HCT116 (cell line): ENCODE measurements around the gene COL18A1. TPM values are rescaled to one million over a fixed set of nuclear protein-coding genes. Genes with fewer than 3 reads are reported as not detected.

Experiments
- ATAC-seq: fragments of 200-7000 bp; cut with Tn5 transposase; 2 replicates; pipeline ENCODE4 v1.9.1; 2020; ENCODE audit warnings: mild to moderate bottlenecking, moderate library complexity
- BruUV-seq: library from RNA; stranded (reverse); fragments of 400-500 nt; replicated peaks from 2 replicates; lab custom pipeline; 2021; lab: Mats Ljungman, UMichigan
- CTCF ChIA-PET: fragments of 300-600 bp; sonication (Branson Sonifier 250); formaldehyde crosslinking; loops from one replicate; lab custom pipeline; 2021; ENCODE audit warnings: antibody characterized with exemption; lab: Charles Lee
- POLR2A ChIA-PET: fragments of 300-600, 350-600 bp; sonication (Branson Sonifier 250); formaldehyde crosslinking; loops from one replicate; lab custom pipeline; 2021; ENCODE audit warnings: antibody characterized with exemption; lab: Charles Lee
- RAD21 ChIA-PET, 2 experiments: fragments of 300-600 bp; sonication (Branson Sonifier 250); formaldehyde crosslinking; loops; one replicate each; lab custom pipeline; 2023; ENCODE audit warnings: low total read pairs in 2 of 2; ENCODE audit not compliant: uncharacterized antibody in 2 of 2, unreplicated experiment in 2 of 2, low non-redundant PET in 1 of 2; lab: Charles Lee
- DNase-seq: peaks from one replicate; pipeline ENCODE4 v3.0.0-alpha.2; 2010; ENCODE audit warnings: low read depth, low spot score
- H2AFZ ChIP-seq: fragments of 200-600 bp; shearing (Covaris generic), sonication (generic); 2 replicates; pipeline ENCODE4 v1.6.1; 2017; ENCODE audit warnings: low read depth, mixed run types, mixed read lengths, antibody characterized with exemption, low read length; ENCODE audit not compliant: poor library complexity, severe bottlenecking
- H3K27ac ChIP-seq: 2 replicates; pipeline ENCODE4 v1.5.1; 2012; ENCODE audit warnings: low read depth, low read length
- H3K27me3 ChIP-seq: fragments of 200-600 bp; sonication (generic); 2 replicates; pipeline ENCODE4 v1.6.1; 2016; ENCODE audit warnings: mixed run types, low read length, mixed read lengths; ENCODE audit not compliant: insufficient read depth
- H3K36me3 ChIP-seq, 2 experiments: fragments of 200-500 bp in 1 of 2; fragments of 200-600 bp in 1 of 2; sonication (Bioruptor generic) in 1 of 2; sonication (generic) in 1 of 2; 2 replicates each; pipeline versions ENCODE4 v1.5.1 to v1.6.1; 2014 to 2016; ENCODE audit warnings: low read length in 2 of 2, inconsistent platforms in 1 of 2, mixed read lengths in 1 of 2, mixed run types in 1 of 2; ENCODE audit not compliant: insufficient read depth in 2 of 2, control insufficient read depth in 1 of 2
- H3K4me1 ChIP-seq, 2 experiments: fragments of 200-600 bp in 1 of 2; sonication (generic) in 1 of 2; 2 replicates each; pipeline versions ENCODE4 v1.5.1 to v1.6.1; 2012 to 2017; ENCODE audit warnings: low read length in 2 of 2, inconsistent platforms in 1 of 2, mild to moderate bottlenecking in 1 of 2, mixed read lengths in 1 of 2, mixed run types in 1 of 2, moderate library complexity in 1 of 2; ENCODE audit not compliant: insufficient read depth in 2 of 2, control insufficient read depth in 1 of 2
- H3K4me2 ChIP-seq: fragments of 200-600 bp; sonication (generic); 2 replicates; pipeline ENCODE4 v1.6.1; 2017; ENCODE audit warnings: mixed run types, low read length, mixed read lengths
- H3K4me3 ChIP-seq, 2 experiments: fragments of 200-600 bp in 1 of 2; sonication (generic) in 1 of 2; replicated peaks in 1 of 2; 2 replicates each; pipeline ENCODE4 v1.5.1; 2011 to 2016; ENCODE audit warnings: low read length in 2 of 2, control low read depth in 1 of 2, low read depth in 1 of 2, mild to moderate bottlenecking in 1 of 2, mixed read lengths in 1 of 2, mixed run types in 1 of 2
- H3K79me2 ChIP-seq: fragments of 200-600 bp; sonication (generic); 2 replicates; pipeline ENCODE4 v1.6.1; 2017; ENCODE audit warnings: mild to moderate bottlenecking, mixed run types, low read length, moderate library complexity, mixed read lengths; ENCODE audit not compliant: insufficient read depth
- H3K9ac ChIP-seq: fragments of 200-600 bp; sonication (generic); 2 replicates; pipeline ENCODE4 v1.6.1; 2016; ENCODE audit warnings: low read length, mixed read lengths
- H3K9me2 ChIP-seq: fragments of 200-600 bp; sonication (generic), shearing (Covaris generic); 2 replicates; pipeline ENCODE4 v1.6.1; 2017; ENCODE audit warnings: mixed run types, mild to moderate bottlenecking, moderate library complexity; ENCODE audit not compliant: insufficient read depth
- H3K9me3 ChIP-seq, 2 experiments: fragments of 200-500 bp in 1 of 2; fragments of 200-600 bp in 1 of 2; sonication (Bioruptor generic) in 1 of 2; sonication (generic) in 1 of 2; 2 replicates each; pipeline ENCODE4 v1.6.1; 2014 to 2017; ENCODE audit warnings: low read length in 2 of 2, mixed read lengths in 2 of 2, inconsistent platforms in 1 of 2, low read depth in 1 of 2, mild to moderate bottlenecking in 1 of 2, mixed run types in 1 of 2, moderate library complexity in 1 of 2; ENCODE audit not compliant: control insufficient read depth in 1 of 2, insufficient read depth in 1 of 2
- H4K20me1 ChIP-seq: fragments of 200-600 bp; sonication (generic), shearing (Covaris generic); 2 replicates; pipeline ENCODE4 v1.6.1; 2017; ENCODE audit warnings: mixed run types, mild to moderate bottlenecking, moderate library complexity; ENCODE audit not compliant: insufficient read depth
- CBX3 ChIP-seq: IDR thresholded peaks from 2 replicates; pipeline ENCODE4 v1.6.1; 2012; ENCODE audit warnings: low read depth
- CEBPB ChIP-seq: IDR thresholded peaks from 2 replicates; pipeline ENCODE4 v1.6.1; 2012; ENCODE audit warnings: low read depth
- ELF1 ChIP-seq: IDR thresholded peaks from 2 replicates; pipeline ENCODE4 v1.6.1; 2012; ENCODE audit warnings: low read depth, borderline replicate concordance
- EZH2 ChIP-seq: fragments of 200-600 bp; sonication (generic); IDR thresholded peaks from 2 replicates; pipeline ENCODE4 v1.6.1; 2017; ENCODE audit warnings: antibody characterized with exemption, mixed run types
- EZH2phosphoT487 ChIP-seq: fragments of 200-600 bp; IDR thresholded peaks from 2 replicates; pipeline ENCODE4 v1.6.1; 2018; ENCODE audit warnings: antibody characterized with exemption, borderline replicate concordance
- FOSL1 ChIP-seq: IDR thresholded peaks from 2 replicates; pipeline ENCODE4 v1.6.1; 2012; ENCODE audit warnings: low read depth
- JUND ChIP-seq: IDR thresholded peaks from 2 replicates; pipeline ENCODE4 v1.6.1; 2012
- MAX ChIP-seq: IDR thresholded peaks from 2 replicates; pipeline ENCODE4 v1.6.1; 2012
- POLR2A ChIP-seq: IDR thresholded peaks from 2 replicates; pipeline ENCODE4 v1.7.0; 2011; ENCODE audit warnings: borderline replicate concordance; ENCODE audit not compliant: insufficient read depth, insufficient read length; ENCODE audit errors: extremely low read depth
- POLR2AphosphoS5 ChIP-seq: IDR thresholded peaks from 2 replicates; pipeline ENCODE4 v1.6.1; 2011; ENCODE audit warnings: mild to moderate bottlenecking, low read depth, low read length, moderate library complexity
- RAD21 ChIP-seq: IDR thresholded peaks from 2 replicates; pipeline ENCODE4 v1.6.1; 2012; ENCODE audit warnings: low read depth, mild to moderate bottlenecking
- SRF ChIP-seq: IDR thresholded peaks from 2 replicates; pipeline ENCODE4 v1.6.1; 2012; ENCODE audit warnings: low read depth
- TCF7L2 ChIP-seq: IDR thresholded peaks from 2 replicates; pipeline ENCODE4 v1.7.0; 2011; ENCODE audit warnings: borderline replicate concordance, inconsistent platforms; ENCODE audit not compliant: insufficient read depth, insufficient read length; ENCODE audit errors: extremely low read depth
- YY1 ChIP-seq: IDR thresholded peaks from 2 replicates; pipeline ENCODE4 v1.6.1; 2011; ENCODE audit warnings: low read length, low read depth, moderate library complexity, mild to moderate bottlenecking; ENCODE audit not compliant: insufficient replicate concordance; ENCODE audit errors: extremely low read depth
- ZFX ChIP-seq: fragments of 450-650 bp; IDR thresholded peaks from 2 replicates; pipeline ENCODE4 v1.6.1; 2017
- ZNF274 ChIP-seq: fragments of 200-500 bp; sonication (Bioruptor generic); IDR thresholded peaks from 2 replicates; pipeline ENCODE4 v1.6.1; 2014; ENCODE audit warnings: mild to moderate bottlenecking, low read depth, low read length, inconsistent platforms
- intact Hi-C: fragments of 100-400 bp; cut with micrococcal nuclease; formaldehyde crosslinking; loops from 2 replicates; pipeline ENCODE4 v1.10.0; 2022
- total RNA-seq: library from RNA; stranded (reverse); gene quantifications from one replicate; pipeline ENCODE4 v1.2.1, GENCODE V29; 2021; ENCODE audit not compliant: unreplicated experiment
- TF ChIP-seq, protein P1 (sequence below), 3 experiments: fragments of 200-600 bp in 1 of 3; sonication (generic) in 1 of 3; IDR thresholded peaks in 2 of 3; conservative IDR thresholded peaks in 1 of 3; 2 replicates each; pipeline ENCODE4 v1.5.1; 2012 to 2017; ENCODE audit warnings: low read depth in 2 of 3, low read length in 2 of 3, antibody characterized with exemption in 1 of 3, borderline replicate concordance in 1 of 3, control low read depth in 1 of 3, mild to moderate bottlenecking in 1 of 3, mixed read lengths in 1 of 3, mixed run types in 1 of 3, moderate library complexity in 1 of 3; ENCODE audit not compliant: insufficient read depth in 1 of 3

The COL18A1 gene
- total RNA-seq, 1 experiment from 2014 or later: 59.5 TPM

DNA sequence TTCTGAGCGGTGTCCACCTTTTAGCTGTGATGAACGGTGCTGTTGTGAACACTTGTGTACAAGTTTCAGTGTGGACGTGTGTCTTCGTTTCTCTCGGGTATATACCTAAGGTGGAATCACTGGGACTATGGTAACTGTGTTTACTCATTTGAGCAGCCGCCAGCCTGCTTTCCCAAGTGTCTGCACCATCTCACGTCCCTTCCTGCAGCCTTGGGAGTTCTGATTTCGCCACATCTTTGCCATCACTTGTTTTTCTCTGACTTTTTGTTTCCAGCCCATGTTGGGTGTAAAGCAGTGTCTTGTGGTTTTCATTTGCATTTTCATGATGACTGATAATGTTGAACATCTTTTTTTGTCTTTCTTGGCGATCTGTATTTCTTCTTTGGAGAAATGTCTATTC, 40.4 kb downstream of the COL18A1 start:
- CTCF ChIA-PET: no interaction called here
- no peak for DNase-seq
- TF ChIP-seq POLR2A (no peak), ELF1 (no peak), EZH2phosphoT487 (no peak), JUND (no peak), POLR2AphosphoS5 (no peak), SRF (no peak), ZFX (no peak), YY1 (no peak), FOSL1 (no peak), RAD21 (no peak), EZH2 (no peak), CEBPB (no peak), ZNF274 (no peak), MAX (no peak), CBX3 (no peak), TCF7L2 (no peak)
- TF ChIP-seq, protein P1, sequence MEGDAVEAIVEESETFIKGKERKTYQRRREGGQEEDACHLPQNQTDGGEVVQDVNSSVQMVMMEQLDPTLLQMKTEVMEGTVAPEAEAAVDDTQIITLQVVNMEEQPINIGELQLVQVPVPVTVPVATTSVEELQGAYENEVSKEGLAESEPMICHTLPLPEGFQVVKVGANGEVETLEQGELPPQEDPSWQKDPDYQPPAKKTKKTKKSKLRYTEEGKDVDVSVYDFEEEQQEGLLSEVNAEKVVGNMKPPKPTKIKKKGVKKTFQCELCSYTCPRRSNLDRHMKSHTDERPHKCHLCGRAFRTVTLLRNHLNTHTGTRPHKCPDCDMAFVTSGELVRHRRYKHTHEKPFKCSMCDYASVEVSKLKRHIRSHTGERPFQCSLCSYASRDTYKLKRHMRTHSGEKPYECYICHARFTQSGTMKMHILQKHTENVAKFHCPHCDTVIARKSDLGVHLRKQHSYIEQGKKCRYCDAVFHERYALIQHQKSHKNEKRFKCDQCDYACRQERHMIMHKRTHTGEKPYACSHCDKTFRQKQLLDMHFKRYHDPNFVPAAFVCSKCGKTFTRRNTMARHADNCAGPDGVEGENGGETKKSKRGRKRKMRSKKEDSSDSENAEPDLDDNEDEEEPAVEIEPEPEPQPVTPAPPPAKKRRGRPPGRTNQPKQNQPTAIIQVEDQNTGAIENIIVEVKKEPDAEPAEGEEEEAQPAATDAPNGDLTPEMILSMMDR (IDR thresholded peaks at IDR 0.05 in 2 of 3, conservative IDR thresholded peaks at IDR 0.05 in 1 of 3; ENCODE audit: borderline replicate concordance in 1 of 3, insufficient read depth in 1 of 3, low read depth in 2 of 3, low read length in 2 of 3): no peak
- TF ChIP-seq, all 23 proteins: peak for 0
- peaks cover 3 to 13% of the 10 kb centered on the region in 2 experiments; a peak in 3 of 4 replicates for H3K9me3 ChIP-seq
- ATAC-seq: no peak
- no peaks in the 10 kb centered on the region for H3K27me3 ChIP-seq
- peaks cover 33% of the 10 kb centered on the region; the same call in 1 of the 2 replicates for H3K79me2 ChIP-seq
- H3K36me3 ChIP-seq: peaks cover 0 to 4% of the 10 kb centered on the region in 2 experiments; a peak in 1 of 4 replicates
- no peak overlapping the region for H2AFZ ChIP-seq
- no peaks in the 10 kb centered on the region for H3K9me2 ChIP-seq
- no peak overlapping the region for H3K27ac ChIP-seq
- H3K4me2 ChIP-seq: no peak overlapping the region
- POLR2A ChIA-PET: no interaction called here
- BruUV-seq: no TSS peak
- RAD21 ChIA-PET: no interaction called here
- H3K9ac ChIP-seq: no peak overlapping the region
- H3K4me1 ChIP-seq: peaks cover 0 to 7% of the 10 kb centered on the region in 2 experiments; a peak in 1 of 4 replicates
- intact Hi-C loops: no loop called here
- H4K20me1 ChIP-seq: no peaks in the 10 kb centered on the region
- no peak overlapping the region for H3K4me3 ChIP-seq
